Upper lobe of left lung (tissue), 6 donors: ENCODE data around the gene FDXR. TPM values are rescaled to one million over a fixed set of nuclear protein-coding genes. Genes with fewer than 3 reads are reported as not detected.

ENCODE experiments used
- ATAC-seq, 2 donors: fragments of 200-7000 bp; cut with Tn5 transposase; one replicate each; pipeline ENCODE4 v1.9.1; 2022; ENCODE audit warnings: mild to moderate bottlenecking in 2 of 2, moderate library complexity in 2 of 2; ENCODE audit not compliant: low FRiP score in 2 of 2
- DNase-seq, 2 donors: peaks; one replicate each; pipeline ENCODE4 v3.0.0-alpha.2; 2019 to 2020
- H3K27ac ChIP-seq, 4 donors: fragments of 200-600 bp; sonication (generic); one replicate each; pipeline ENCODE4 v1.5.1; 2016 to 2019
- H3K27me3 ChIP-seq, 4 donors: fragments of 200-600 bp; sonication (generic); one replicate each; pipeline ENCODE4 v1.5.1; 2017 to 2019
- H3K36me3 ChIP-seq, 4 donors: fragments of 200-600 bp; sonication (generic); one replicate each; pipeline ENCODE4 v1.5.1; 2016 to 2019
- H3K4me1 ChIP-seq, 4 donors: fragments of 200-600 bp; sonication (generic); one replicate each; pipeline ENCODE4 v1.5.1; 2018 to 2019
- H3K4me3 ChIP-seq, 4 donors: fragments of 200-600 bp; sonication (generic); one replicate each; pipeline ENCODE4 v1.5.1; 2017 to 2019; ENCODE audit warnings: mild to moderate bottlenecking in 2 of 4, moderate library complexity in 1 of 4
- H3K9me3 ChIP-seq, 4 donors: fragments of 200-600 bp; sonication (generic); one replicate each; pipeline ENCODE4 v1.5.1; 2018 to 2019
- CTCF ChIP-seq, 6 experiments: fragments of 450-650 bp in 4 of 6; fragments of 200-600 bp in 2 of 6; sonication (generic) in 2 of 6; IDR thresholded peaks; one replicate each; pipeline ENCODE4 v1.5.1; 2016 to 2019; ENCODE audit warnings: antibody characterized with exemption in 6 of 6
- EP300 ChIP-seq, 4 donors: sonication (generic); formaldehyde crosslinking; IDR thresholded peaks; one replicate each; pipeline ENCODE4 v1.5.1; 2017; ENCODE audit warnings: antibody characterized with exemption in 4 of 4, control low read depth in 2 of 4
- POLR2A ChIP-seq, 4 donors: fragments of 450-650 bp; IDR thresholded peaks; one replicate each; pipeline ENCODE4 v1.5.1; 2016 to 2017; ENCODE audit warnings: antibody characterized with exemption in 4 of 4, mild to moderate bottlenecking in 2 of 4
- POLR2AphosphoS5 ChIP-seq, 2 donors: sonication (generic); formaldehyde crosslinking; IDR thresholded peaks; one replicate each; pipeline ENCODE4 v1.5.1; 2017; ENCODE audit warnings: antibody characterized with exemption in 2 of 2
- WGBS, 2 donors: methylation state at CpG; one replicate each; pipeline ENCODE4 v1.1.5; 2017 to 2018; 5-methylcytosine and 5-hydroxymethylcytosine counted together
- total RNA-seq, 6 donors: library from RNA; depleted of rRNA in 4 of 6; stranded (reverse); fragments of >200 nt in 4 of 6; gene quantifications; one replicate each; pipeline versions ENCODE4 v1.1.0 to v1.2.1, GENCODE V29; 2016 to 2021
- donor health status: DM: no; HTN: no; CAD: no; lungs with moderate emphysema.
- donor health status: DM: no; HTN: yes; CAD: no; lungs with severe emphysema.

The FDXR gene
- total RNA-seq, 6 donors from 2014 or later, result 6.8 to 15.1 (median 10.8) TPM

GRCh38 chr17:74892013-74892841 lies 19.4 kb upstream of the FDXR start:
- WGBS, 2 donors, result 53 to 62% methylated on average over 11 to 19 of the region's 20 CpGs
- peaks cover 10 to 19% (median 15%) of the 10 kb centered on the region in 4 donors for H3K4me1 ChIP-seq
- H3K27me3 ChIP-seq, result peaks cover 0 to 26% (median 15%) of the 10 kb centered on the region in 4 donors
- no peaks in the 10 kb centered on the region for H3K36me3 ChIP-seq
- no peak for TF ChIP-seq CTCF (IDR thresholded peaks at IDR 0.05)
- no peak for TF ChIP-seq POLR2A (IDR thresholded peaks at IDR 0.05)
- TF ChIP-seq EP300 (IDR thresholded peaks at IDR 0.05), result no peak
- TF ChIP-seq POLR2AphosphoS5 (IDR thresholded peaks at IDR 0.05), result no peak
- DNase-seq, result peak in 1 of 2 donors; percentile 68
- ATAC-seq, result peak in 1 of 2 donors; percentile 27
- H3K27ac ChIP-seq, result no peak overlapping the region
- no peaks in the 10 kb centered on the region for H3K9me3 ChIP-seq
- H3K4me3 ChIP-seq, result no peak overlapping the region

- DNase-seq (no peak), ATAC-seq (no peak)
- 90 to 100% methylated on average over 3 to 7 of the region's 7 CpGs for WGBS, 2 donors
- Histone ChIP-seq H3K4me3 (no peak overlapping the region), H3K9me3 (no peaks in the 10 kb centered on the region), H3K27ac (no peak overlapping the region), H3K36me3 (no peaks in the 10 kb centered on the region), H3K27me3 (peaks cover 0 to 26% (median 15%) of the 10 kb centered on the region in 4 donors), H3K4me1 (peaks cover 10 to 19% (median 15%) of the 10 kb centered on the region in 4 donors)
- TF ChIP-seq CTCF (IDR thresholded peaks at IDR 0.05) (no peak), POLR2AphosphoS5 (IDR thresholded peaks at IDR 0.05) (no peak), EP300 (IDR thresholded peaks at IDR 0.05) (no peak), POLR2A (IDR thresholded peaks at IDR 0.05) (no peak)
Observed at GRCh38 chr17:74890554-74890953, 17.8 kb upstream of the FDXR start.

GRCh38 chr17:74888469-74888868 lies 15.7 kb upstream of the FDXR start:
- H3K27ac ChIP-seq, result no peak overlapping the region
- H3K27me3 ChIP-seq, result peaks cover 0 to 14% (median 9%) of the 10 kb centered on the region in 4 donors
- ATAC-seq, result no peak
- H3K4me3 ChIP-seq, result no peak overlapping the region
- peaks cover 5 to 14% (median 10%) of the 10 kb centered on the region in 4 donors for H3K4me1 ChIP-seq
- no peaks in the 10 kb centered on the region for H3K9me3 ChIP-seq
- no peak for DNase-seq
- 52 to 66% methylated on average over 10 to 12 of the region's 13 CpGs for WGBS, 2 donors
- no peak for TF ChIP-seq POLR2A (IDR thresholded peaks at IDR 0.05)
- TF ChIP-seq POLR2AphosphoS5 (IDR thresholded peaks at IDR 0.05), result no peak
- no peak for TF ChIP-seq CTCF (IDR thresholded peaks at IDR 0.05)
- TF ChIP-seq EP300 (IDR thresholded peaks at IDR 0.05), result no peak
- H3K36me3 ChIP-seq, result no peaks in the 10 kb centered on the region

- TF ChIP-seq POLR2AphosphoS5 (IDR thresholded peaks at IDR 0.05), result no peak
- no peak for TF ChIP-seq EP300 (IDR thresholded peaks at IDR 0.05)
- no peak for TF ChIP-seq CTCF (IDR thresholded peaks at IDR 0.05)
- TF ChIP-seq POLR2A (IDR thresholded peaks at IDR 0.05), result no peak
- no peak for DNase-seq
- Histone ChIP-seq H3K4me3 (no peak overlapping the region), H3K4me1 (no peaks in the 10 kb centered on the region), H3K9me3 (no peaks in the 10 kb centered on the region), H3K27ac (no peak overlapping the region), H3K27me3 (no peaks in the 10 kb centered on the region), H3K36me3 (no peaks in the 10 kb centered on the region)
- peak in 1 of 2 donors; percentile 62 for ATAC-seq
- 55 to 58% methylated on average over 15 of the region's 15 CpGs for WGBS, 2 donors
Observed at GRCh38 chr17:74883241-74883745, 10.5 kb upstream of the FDXR start.
